Activated T-helper 1 cell treated with anti-CD3 and anti-CD28 coated beads, Interleukin-12 subunit alpha, Interleukin-12 subunit beta, Interleukin-2, Interleukin-4 antibody, amounts not matched to agents 30 ng/mL and 10 ng/mL and 1 ng/mL, durations not matched to agents 14 hours and 24 hours and 36 hours (primary cell): Measurements from ENCODE around the gene CHMP6. TPM values are rescaled to one million over a fixed set of nuclear protein-coding genes. Genes with fewer than 3 reads are reported as not detected.
A peak's percentile ranks its signal among the peaks of the same experiment; 100 is the strongest.
"Not testable (repeated sequence)": the region's sequence is repeated elsewhere in the genome, so short reads cannot be mapped to it uniquely, and the experiment has no call there.

ENCODE experiments used
- DNase-seq: peaks from one replicate; pipeline ENCODE4 v3.0.0; 2021; ENCODE audit warnings: low spot score
- H3K27ac Mint-ChIP-seq: one replicate; pipeline ENCODE4 v1.8.0; 2021; ENCODE audit warnings: mild to moderate bottlenecking, mixed read lengths
- H3K27me3 Mint-ChIP-seq: one replicate; pipeline ENCODE4 v1.8.0; 2022; ENCODE audit warnings: mild to moderate bottlenecking, moderate library complexity, mixed read lengths; ENCODE audit not compliant: insufficient read depth
- H3K36me3 Mint-ChIP-seq: one replicate; pipeline ENCODE4 v1.8.0; 2021; ENCODE audit warnings: low read depth, mixed read lengths
- H3K4me1 Mint-ChIP-seq: one replicate; pipeline ENCODE4 v1.8.0; 2021; ENCODE audit warnings: low read depth, mixed read lengths
- H3K4me3 Mint-ChIP-seq: one replicate; pipeline ENCODE4 v1.8.0; 2021; ENCODE audit warnings: mild to moderate bottlenecking, moderate library complexity, mixed read lengths
- H3K9me3 Mint-ChIP-seq: one replicate; pipeline ENCODE4 v1.8.0; 2021; ENCODE audit warnings: mixed read lengths
- intact Hi-C: fragments of 100-400 bp; cut with micrococcal nuclease; formaldehyde crosslinking; loops from one replicate; pipeline ENCODE4 v1.15.1; 2024
- total RNA-seq: library from RNA; stranded (reverse); gene quantifications from 2 replicates; pipeline ENCODE4 v1.2.3, GENCODE V29; 2022

CHMP6 gene
- total RNA-seq, 1 donor from 2014 or later = 36.6 TPM

- H3K4me3 Mint-ChIP-seq = no peak overlapping the region
- H3K4me1 Mint-ChIP-seq = peaks cover 14% of the 10 kb centered on the region
- H3K36me3 Mint-ChIP-seq = peaks cover 4% of the 10 kb centered on the region
- peaks cover 9% of the 10 kb centered on the region for H3K9me3 Mint-ChIP-seq
- H3K27me3 Mint-ChIP-seq = peaks cover 39% of the 10 kb centered on the region
- no peak overlapping the region for H3K27ac Mint-ChIP-seq
- DNase-seq = no peak
- intact Hi-C loops = no loop called here
Measured at GRCh38 chr17:81006891-81007290, 15.2 kb downstream of the CHMP6 start.

DNA sequence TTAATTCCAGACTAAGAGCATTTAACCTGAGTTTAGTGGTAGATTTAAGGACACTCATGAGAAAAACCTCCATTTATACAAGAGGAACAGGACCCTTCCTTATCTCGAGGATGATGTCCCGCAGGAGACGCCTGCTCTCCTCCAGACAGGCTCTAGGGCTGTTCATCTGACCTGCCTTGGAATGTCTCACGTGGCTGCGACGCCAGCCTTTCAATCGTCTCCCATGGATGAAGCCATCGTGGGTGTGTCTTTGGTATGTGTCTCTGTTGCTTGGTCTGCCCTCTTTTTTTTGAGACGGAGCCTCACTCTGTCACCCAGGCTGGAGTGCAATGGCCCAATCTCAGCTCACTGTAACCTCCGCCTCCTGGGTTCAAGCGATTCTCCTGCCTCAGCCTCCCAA, 16.5 kb downstream of the CHMP6 start:
- Mint-ChIP-seq H3K4me3 (no peak overlapping the region), H3K36me3 (peaks cover 4% of the 10 kb centered on the region), H3K9me3 (peaks cover 12% of the 10 kb centered on the region), H3K27ac (no peak overlapping the region), H3K27me3 (peaks cover 29% of the 10 kb centered on the region), H3K4me1 (peaks cover 14% of the 10 kb centered on the region)
- no peak for DNase-seq
- intact Hi-C loops = no loop called here

- intact Hi-C loops = no loop called here
- H3K4me3 Mint-ChIP-seq = no peak overlapping the region
- H3K27me3 Mint-ChIP-seq = peaks cover 23% of the 10 kb centered on the region
- peaks cover 12% of the 10 kb centered on the region for H3K9me3 Mint-ChIP-seq
- peaks cover 4% of the 10 kb centered on the region for H3K36me3 Mint-ChIP-seq
- H3K4me1 Mint-ChIP-seq = peaks cover 7% of the 10 kb centered on the region
- no peak for DNase-seq
- no peak overlapping the region for H3K27ac Mint-ChIP-seq
Measured at GRCh38 chr17:81009136-81009535, 17.5 kb downstream of the CHMP6 start.

- Mint-ChIP-seq H3K36me3 (peaks cover 2% of the 10 kb centered on the region), H3K27ac (no peak overlapping the region), H3K9me3 (peaks cover 18% of the 10 kb centered on the region)
Measured at GRCh38 chr17:81010935-81011334, 19.3 kb downstream of the CHMP6 start.

DNA sequence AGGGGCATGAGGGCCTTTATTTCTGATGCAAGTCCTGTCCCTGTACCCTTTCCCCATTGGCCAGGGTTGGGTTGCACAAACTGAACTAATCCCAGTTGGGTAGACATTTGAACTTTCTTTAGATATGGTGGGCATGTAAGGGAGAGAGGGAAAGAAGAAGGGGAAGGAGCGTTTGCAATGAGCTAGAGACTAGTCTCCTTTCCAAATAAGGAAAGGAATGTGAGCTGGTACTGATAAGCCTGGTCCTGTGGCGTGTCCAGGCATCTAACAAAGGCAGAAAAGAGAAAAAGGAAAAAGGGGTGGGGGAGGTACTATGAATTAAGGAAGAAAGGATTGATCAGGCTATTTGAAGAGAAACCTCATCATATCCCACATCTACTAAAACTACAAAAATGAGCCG, 20.3 kb downstream of the CHMP6 start:
- peaks cover 6% of the 10 kb centered on the region for H3K4me1 Mint-ChIP-seq
- peaks cover 6% of the 10 kb centered on the region for H3K27me3 Mint-ChIP-seq
- peaks cover 26% of the 10 kb centered on the region for H3K9me3 Mint-ChIP-seq
- H3K4me3 Mint-ChIP-seq = no peak overlapping the region
- no peak for DNase-seq
- intact Hi-C loops = no loop called here
- H3K27ac Mint-ChIP-seq = no peak overlapping the region
- H3K36me3 Mint-ChIP-seq = peaks cover 2% of the 10 kb centered on the region

More at GRCh38 chr17:81010935-81011334, 19.3 kb downstream of the CHMP6 start:
- no peak for DNase-seq
- Mint-ChIP-seq H3K4me3 (no peak overlapping the region), H3K27me3 (peaks cover 14% of the 10 kb centered on the region), H3K4me1 (no peaks in the 10 kb centered on the region)
- intact Hi-C loops = no loop called here

- intact Hi-C loops = no loop called here
- DNase-seq = no peak
- Mint-ChIP-seq H3K27ac (no peak overlapping the region), H3K27me3 (peaks cover 2% of the 10 kb centered on the region), H3K4me3 (no peak overlapping the region), H3K9me3 (peaks cover 27% of the 10 kb centered on the region), H3K4me1 (peaks cover 14% of the 10 kb centered on the region), H3K36me3 (peaks cover 2% of the 10 kb centered on the region)
Measured at GRCh38 chr17:81012574-81013447, 21.2 kb downstream of the CHMP6 start.

DNA sequence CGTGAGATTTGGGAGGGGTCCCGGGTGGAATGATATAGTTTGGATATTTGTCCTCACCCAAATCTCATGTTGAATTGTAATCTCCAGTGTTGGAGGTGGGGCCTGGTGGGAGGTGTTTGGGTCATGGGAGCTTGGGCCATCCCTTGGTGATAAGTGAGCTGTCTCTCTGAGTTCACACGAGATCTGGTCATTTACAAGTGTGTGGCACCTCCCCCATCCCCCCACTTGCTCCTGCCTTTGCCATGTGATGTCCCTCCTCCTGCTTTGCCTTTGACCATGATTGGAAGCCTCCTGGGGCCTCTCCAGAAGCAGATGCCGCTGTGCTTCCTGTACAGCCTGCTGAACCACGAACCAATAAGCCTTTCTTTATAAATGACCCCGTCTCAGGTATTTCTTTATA, 22.0 kb downstream of the CHMP6 start:
- intact Hi-C loops = no loop called here
- no peaks in the 10 kb centered on the region for H3K27me3 Mint-ChIP-seq
- peaks cover 2% of the 10 kb centered on the region for H3K36me3 Mint-ChIP-seq
- no peak for DNase-seq
- peaks cover 27% of the 10 kb centered on the region for H3K9me3 Mint-ChIP-seq
- peaks cover 23% of the 10 kb centered on the region for H3K4me1 Mint-ChIP-seq
- no peak overlapping the region for H3K4me3 Mint-ChIP-seq
- no peak overlapping the region for H3K27ac Mint-ChIP-seq

DNA sequence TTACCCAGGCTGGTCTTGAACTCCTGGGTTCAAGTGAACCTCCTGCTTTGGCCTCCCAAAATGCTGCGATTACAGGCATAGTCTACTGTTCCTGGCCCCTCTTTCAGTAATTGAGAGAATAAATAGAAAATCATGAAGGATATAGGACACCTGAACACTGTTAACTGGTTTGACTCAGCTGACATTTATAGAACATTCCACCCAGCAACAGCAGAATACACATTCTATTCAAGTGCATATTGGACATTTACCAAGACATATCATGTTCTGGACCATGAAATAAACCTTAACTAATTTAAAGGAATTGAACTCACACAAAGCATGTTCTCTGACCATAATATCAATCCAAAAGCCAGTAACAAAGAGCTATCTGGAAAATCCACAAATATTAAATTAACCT, 23.5 kb downstream of the CHMP6 start:
- Mint-ChIP-seq H3K36me3 (peaks cover 2% of the 10 kb centered on the region), H3K9me3 (peaks cover 27% of the 10 kb centered on the region), H3K4me1 (peaks cover 31% of the 10 kb centered on the region), H3K27me3 (no peaks in the 10 kb centered on the region), H3K27ac (no peak overlapping the region), H3K4me3 (no peak overlapping the region)
- DNase-seq = no peak
- intact Hi-C loops = no loop called here

DNA sequence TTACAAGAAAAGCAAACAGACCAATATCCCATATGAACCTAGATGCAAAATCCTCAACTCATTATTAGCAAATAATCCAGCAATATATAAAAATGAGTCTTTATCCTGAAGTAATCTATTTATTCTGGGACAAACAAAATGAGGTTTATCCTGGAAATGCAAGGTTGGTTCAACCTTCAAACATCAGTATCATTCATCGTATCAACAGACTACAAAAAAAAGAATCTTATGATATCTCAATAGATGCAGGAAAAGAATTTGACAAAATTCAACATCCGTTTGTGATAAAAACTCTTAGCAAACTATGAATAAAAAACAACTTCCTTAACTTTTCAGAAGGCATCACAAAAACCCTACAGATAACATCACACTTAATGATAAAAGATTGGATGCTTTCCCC, 24.9 kb downstream of the CHMP6 start:
- DNase-seq = no peak
- peaks cover 2% of the 10 kb centered on the region for H3K36me3 Mint-ChIP-seq
- intact Hi-C loops = no loop called here
- H3K4me3 Mint-ChIP-seq = no peak overlapping the region
- peaks cover 31% of the 10 kb centered on the region for H3K4me1 Mint-ChIP-seq
- peak overlapping the region; percentile 19 for H3K27ac Mint-ChIP-seq
- H3K9me3 Mint-ChIP-seq = peaks cover 20% of the 10 kb centered on the region
- H3K27me3 Mint-ChIP-seq = no peaks in the 10 kb centered on the region

DNA sequence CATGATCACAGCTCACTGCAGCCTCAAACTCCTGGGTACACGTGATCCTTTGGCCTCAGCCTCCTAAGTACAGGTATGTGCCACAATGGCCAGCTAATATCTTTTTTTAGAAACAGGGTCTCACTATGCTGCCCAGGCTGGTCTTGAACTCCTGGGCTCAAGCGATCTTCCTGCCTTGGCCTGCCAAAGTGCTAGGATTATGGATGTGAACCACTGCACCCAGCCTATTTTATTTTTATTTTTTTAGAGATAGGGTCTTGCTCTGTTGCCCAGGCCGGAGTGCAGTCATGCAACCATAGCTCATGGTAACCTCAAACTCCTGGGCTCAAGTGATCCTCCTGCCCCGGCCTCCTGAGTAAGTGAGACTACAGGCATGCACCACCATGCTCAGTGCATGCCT, 25.7 kb downstream of the CHMP6 start:
- H3K27ac Mint-ChIP-seq, H3K27me3 Mint-ChIP-seq, DNase-seq, H3K36me3 Mint-ChIP-seq, intact Hi-C loops: not testable (repeated sequence)
- H3K4me3 Mint-ChIP-seq = peak overlapping the region; percentile 82
- peaks cover 31% of the 10 kb centered on the region for H3K4me1 Mint-ChIP-seq
- peaks cover 16% of the 10 kb centered on the region for H3K9me3 Mint-ChIP-seq

DNA sequence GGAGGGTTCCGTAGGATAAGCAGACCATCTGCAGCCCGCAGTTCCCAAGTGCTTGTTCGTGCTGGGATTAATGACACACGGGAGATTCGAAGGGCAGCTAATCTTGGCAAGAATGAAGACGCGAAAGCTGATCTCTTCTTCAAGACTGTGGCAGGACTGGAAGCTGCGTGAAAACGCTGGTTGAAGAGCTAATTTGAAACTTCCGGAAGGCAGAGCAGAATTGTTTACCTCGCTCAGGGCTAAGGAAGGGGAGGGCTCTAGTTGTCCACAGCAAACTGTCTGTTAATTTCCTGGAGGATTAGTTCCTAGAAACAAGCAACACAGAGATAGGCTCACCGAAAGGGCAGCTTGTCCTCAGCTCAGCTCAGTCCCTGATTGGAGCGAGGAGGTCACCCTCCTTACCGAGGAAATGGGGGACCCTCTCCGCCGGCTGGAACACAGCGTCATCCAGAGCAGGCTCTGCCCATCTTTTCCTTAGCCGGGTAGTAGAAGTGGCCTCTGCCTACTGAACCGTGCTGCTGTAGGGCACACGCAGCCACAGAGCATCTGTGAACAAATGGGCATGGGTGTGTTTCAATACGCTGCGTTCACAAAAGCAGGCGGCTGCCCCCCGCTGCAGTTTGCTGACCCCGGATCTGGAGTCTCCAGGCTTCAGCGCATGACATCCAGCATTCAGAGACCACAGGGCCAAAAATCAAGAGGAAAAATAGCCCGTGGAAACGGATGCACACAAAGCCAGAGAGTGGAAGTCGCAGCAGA, 26.6 kb downstream of the CHMP6 start:
- intact Hi-C loops = loop anchor here (1.0 kb wide), 1 partner anchor 27 kb away; the partner anchor contains the start of gene CHMP6
- Mint-ChIP-seq H3K4me1 (peaks cover 31% of the 10 kb centered on the region), H3K27me3 (no peaks in the 10 kb centered on the region), H3K4me3 (peak overlapping the region; percentile 82), H3K36me3 (peaks cover 2% of the 10 kb centered on the region), H3K27ac (peak overlapping the region; percentile 97), H3K9me3 (peaks cover 16% of the 10 kb centered on the region)
- peak; percentile 30 for DNase-seq

DNA sequence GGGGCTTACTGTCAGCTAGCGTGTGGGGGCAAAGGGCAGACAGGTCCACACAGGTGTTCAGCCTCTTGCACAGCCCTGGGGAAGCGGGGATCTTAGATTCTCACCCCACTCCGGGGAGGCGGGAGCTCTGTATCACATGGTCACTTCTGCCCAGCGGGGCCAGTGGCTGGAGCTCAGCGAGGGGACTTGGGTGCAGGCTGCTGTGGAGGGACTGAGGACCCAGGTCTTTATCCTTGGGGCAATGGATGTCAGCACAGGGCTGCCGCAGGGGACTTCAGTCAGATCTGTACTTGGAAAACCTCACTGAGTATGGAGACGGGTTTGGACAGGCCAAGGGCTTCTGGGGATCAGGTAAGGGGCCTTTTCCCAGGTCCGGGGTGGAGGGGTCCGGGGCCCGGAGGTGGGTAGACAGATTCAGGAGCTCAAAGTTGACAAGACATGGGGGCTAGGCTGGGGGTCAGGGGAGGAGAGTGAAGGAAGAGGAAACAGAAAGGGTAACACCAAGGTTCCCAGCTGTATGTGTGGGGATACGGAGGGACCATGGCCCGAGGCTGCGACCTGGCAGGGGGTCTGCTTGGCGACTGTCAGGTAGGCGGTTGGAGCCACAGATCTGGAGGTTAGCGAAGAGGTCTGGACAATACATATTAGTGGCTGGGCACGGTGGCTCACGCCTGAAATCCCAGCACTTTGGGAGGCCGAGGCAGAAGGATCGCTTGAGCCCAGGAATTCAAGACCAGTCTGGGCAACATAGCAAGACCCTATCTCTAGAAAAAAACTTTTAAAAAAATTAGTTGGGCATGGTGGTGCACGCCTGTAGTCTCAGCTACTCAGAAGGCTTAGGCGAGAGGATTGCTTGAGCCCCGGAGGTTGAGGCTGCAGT, 28.2 kb downstream of the CHMP6 start:
- Mint-ChIP-seq H3K4me3 (no peak overlapping the region), H3K9me3 (peaks cover 16% of the 10 kb centered on the region), H3K27me3 (no peaks in the 10 kb centered on the region), H3K36me3 (no peaks in the 10 kb centered on the region), H3K4me1 (peaks cover 36% of the 10 kb centered on the region), H3K27ac (peak overlapping the region; percentile 23)
- intact Hi-C loops = no loop called here
- DNase-seq = no peak
